IMR-90 (cell line): ENCODE measurements around the gene GNAT3. TPM values are rescaled to one million over a fixed set of nuclear protein-coding genes. Genes with fewer than 3 reads are reported as not detected.
A peak's percentile ranks its signal among the peaks of the same experiment; 100 is the strongest.

ENCODE experiments used
- ATAC-seq: fragments of 200-7000 bp; cut with Tn5 transposase; 2 replicates; pipeline ENCODE4 v1.9.1; 2020; ENCODE audit warnings: low read depth, mild to moderate bottlenecking, moderate library complexity
- BruUV-seq: library from RNA; stranded (reverse); fragments of 400-500 nt; replicated peaks from 2 replicates; lab custom pipeline; 2021; lab: Mats Ljungman, UMichigan
- CTCF ChIA-PET: fragments of 300-600 bp; formaldehyde crosslinking; extraction: SDS; loops from one replicate; lab custom pipeline; 2021; ENCODE audit warnings: antibody characterized with exemption; lab: Yijun Ruan, JAX
- POLR2A ChIA-PET: fragments of 300-600 bp; sonication (Branson Sonifier 250); formaldehyde crosslinking; loops from one replicate; lab custom pipeline; 2022; ENCODE audit warnings: antibody characterized with exemption; ENCODE audit not compliant: unreplicated experiment; lab: Charles Lee
- DNase-seq: peaks from one replicate; pipeline ENCODE4 v3.0.0; 2013
- H2AFZ ChIP-seq: replicated peaks from 2 replicates; pipeline ENCODE3; 2013; ENCODE audit warnings: low read length, mild to moderate bottlenecking; ENCODE audit not compliant: poor library complexity
- H2AK5ac ChIP-seq: 2 replicates; pipeline ENCODE4 v1.6.1; 2013; ENCODE audit warnings: low read depth, low read length, inconsistent platforms
- H2AK9ac ChIP-seq: replicated peaks from 2 replicates; pipeline ENCODE3; 2013; ENCODE audit warnings: mild to moderate bottlenecking, low read depth, low read length, moderate library complexity; ENCODE audit not compliant: poor library complexity
- H2BK120ac ChIP-seq: 2 replicates; pipeline ENCODE4 v1.6.1; 2013; ENCODE audit warnings: low read depth, low read length, inconsistent platforms
- H2BK15ac ChIP-seq: 3 replicates; pipeline ENCODE4 v1.6.1; 2013; ENCODE audit warnings: low read depth, low read length, inconsistent platforms
- H2BK20ac ChIP-seq: 2 replicates; pipeline ENCODE4 v1.6.1; 2013; ENCODE audit warnings: low read depth, mild to moderate bottlenecking, inconsistent platforms, low read length, moderate library complexity
- H2BK5ac ChIP-seq: 2 replicates; pipeline ENCODE4 v1.6.1; 2013; ENCODE audit warnings: mild to moderate bottlenecking, low read depth, low read length, inconsistent platforms; ENCODE audit not compliant: poor library complexity, severe bottlenecking
- H3K14ac ChIP-seq: replicated peaks from 2 replicates; pipeline ENCODE4 v1.6.1; 2013; ENCODE audit warnings: low read depth, low read length, inconsistent platforms
- H3K18ac ChIP-seq: 2 replicates; pipeline ENCODE4 v1.6.1; 2013; ENCODE audit warnings: low read depth, low read length, control low read depth
- H3K23ac ChIP-seq: 2 replicates; pipeline ENCODE4 v1.6.1; 2013; ENCODE audit warnings: low read depth, low read length, inconsistent platforms
- H3K27ac ChIP-seq: 2 replicates; pipeline ENCODE4 v1.5.1; 2013; ENCODE audit warnings: mild to moderate bottlenecking, control low read depth, low read length; ENCODE audit not compliant: insufficient read depth
- H3K27me3 ChIP-seq: 2 replicates; pipeline ENCODE4 v1.6.1; 2013; ENCODE audit warnings: low read length; ENCODE audit not compliant: control insufficient read depth, insufficient read depth
- H3K36me3 ChIP-seq: 2 replicates; pipeline ENCODE4 v1.6.1; 2013; ENCODE audit warnings: low read length, mixed read lengths; ENCODE audit not compliant: control insufficient read depth, insufficient read depth
- H3K4ac ChIP-seq: 2 replicates; pipeline ENCODE4 v1.6.1; 2013; ENCODE audit warnings: low read depth, low read length, inconsistent platforms
- H3K4me1 ChIP-seq: 2 replicates; pipeline ENCODE4 v1.6.1; 2013; ENCODE audit warnings: low read length, mixed read lengths; ENCODE audit not compliant: control insufficient read depth, insufficient read depth
- H3K4me2 ChIP-seq: 2 replicates; pipeline ENCODE4 v1.6.1; 2013; ENCODE audit warnings: low read depth, mild to moderate bottlenecking, control low read depth, low read length, moderate library complexity
- H3K4me3 ChIP-seq: 2 replicates; pipeline ENCODE4 v1.5.1; 2013; ENCODE audit warnings: low read depth, mild to moderate bottlenecking, control low read depth, low read length, moderate library complexity; ENCODE audit not compliant: insufficient read depth
- H3K56ac ChIP-seq: 2 replicates; pipeline ENCODE4 v1.6.1; 2013; ENCODE audit warnings: low read length, inconsistent platforms; ENCODE audit not compliant: insufficient read depth; ENCODE audit errors: extremely low read depth
- H3K79me1 ChIP-seq, 2 experiments: 2 replicates each; pipeline ENCODE4 v1.6.1; 2013; ENCODE audit warnings: low read length in 2 of 2, inconsistent platforms in 1 of 2, low read depth in 1 of 2
- H3K9ac ChIP-seq: 2 replicates; pipeline ENCODE4 v1.6.1; 2013; ENCODE audit warnings: low read depth, low read length, control low read depth
- H3K9me1 ChIP-seq: 2 replicates; pipeline ENCODE4 v1.6.1; 2013; ENCODE audit warnings: low read length, inconsistent platforms; ENCODE audit not compliant: insufficient read depth
- H3K9me3 ChIP-seq: 2 replicates; pipeline ENCODE4 v1.6.1; 2013; ENCODE audit warnings: low read length; ENCODE audit not compliant: control insufficient read depth, insufficient read depth
- H4K20me1 ChIP-seq: 2 replicates; pipeline ENCODE4 v1.6.1; 2013; ENCODE audit warnings: low read length, inconsistent platforms; ENCODE audit not compliant: insufficient read depth
- H4K5ac ChIP-seq: 2 replicates; pipeline ENCODE4 v1.6.1; 2013; ENCODE audit warnings: mild to moderate bottlenecking, low read depth, low read length, control low read depth
- H4K8ac ChIP-seq, 2 experiments: 2 replicates each; pipeline ENCODE4 v1.6.1; 2013; ENCODE audit warnings: low read depth in 2 of 2, low read length in 2 of 2, control low read depth in 1 of 2, inconsistent platforms in 1 of 2
- H4K91ac ChIP-seq: 2 replicates; pipeline ENCODE4 v1.6.1; 2013; ENCODE audit warnings: low read depth, low read length, inconsistent platforms; ENCODE audit not compliant: insufficient read depth
- BHLHE40 ChIP-seq: fragments of 150-350 bp; IDR thresholded peaks from 2 replicates; pipeline ENCODE4 v1.6.1; 2016; ENCODE audit warnings: mild to moderate bottlenecking, low read depth, low read length
- POLR2A ChIP-seq: IDR thresholded peaks from 2 replicates; pipeline ENCODE4 v1.6.1; 2012; ENCODE audit warnings: mild to moderate bottlenecking, low read depth, low read length
- RAD21 ChIP-seq: IDR thresholded peaks from 2 replicates; pipeline ENCODE4 v1.6.1; 2012; ENCODE audit warnings: low read length, improper control_type of control experiment
- RFX5 ChIP-seq: IDR thresholded peaks from 2 replicates; pipeline ENCODE4 v1.8.0; 2012; ENCODE audit warnings: low read depth, mild to moderate bottlenecking, low read length, moderate library complexity
- WGBS, 2 experiments: methylation state at CpG; one replicate each; pipeline versions ENCODE4 v1.1.5 to v1.1.7; 2013; ENCODE audit warnings: missing lambda C conversion rate in 2 of 2; ENCODE audit not compliant: insufficient read length in 1 of 2; ENCODE audit errors: extremely low coverage in 2 of 2; 5-methylcytosine and 5-hydroxymethylcytosine counted together
- dilution Hi-C: fragments of 300-500 bp; cut with HindIII; formaldehyde crosslinking; loops from one replicate; pipeline ENCODE4 v1.14.3; 2018; ENCODE audit warnings: low sequenced_read_pairs; ENCODE audit not compliant: unreplicated experiment
- in situ Hi-C: fragments of 300-500 bp; cut with MboI; formaldehyde crosslinking; loops from 3 replicates; pipeline ENCODE4 v1.14.3; 2019; ENCODE audit warnings: low sequenced_read_pairs, inconsistent platforms, mixed read lengths
- intact Hi-C: fragments of 100-400 bp; cut with micrococcal nuclease; formaldehyde crosslinking; loops from 2 replicates; pipeline ENCODE4 v1.10.0; 2022
- polyA plus RNA-seq, 3 experiments: library from polyadenylated mRNA; depleted of rRNA; stranded (reverse); fragments of >200 nt; gene quantifications; 2 replicates each; pipeline ENCODE4 v1.2.3, GENCODE V29; 2012; ENCODE audit warnings: low replicate concordance in 1 of 3
- total RNA-seq: library from RNA; depleted of rRNA; stranded (reverse); fragments of >200 nt; gene quantifications from 2 replicates; pipeline ENCODE4 v1.2.3, GENCODE V29; 2012
- TF ChIP-seq, protein P1 (sequence below): fragments of 150-350 bp; IDR thresholded peaks from 2 replicates; pipeline ENCODE4 v1.6.1; 2016; ENCODE audit warnings: low read depth, mild to moderate bottlenecking, low read length, moderate library complexity, borderline replicate concordance

GNAT3 gene
- total and polyA plus RNA-seq, 2 of the 4 experiments (the other 2 are of a cell fraction) = not detected

DNA sequence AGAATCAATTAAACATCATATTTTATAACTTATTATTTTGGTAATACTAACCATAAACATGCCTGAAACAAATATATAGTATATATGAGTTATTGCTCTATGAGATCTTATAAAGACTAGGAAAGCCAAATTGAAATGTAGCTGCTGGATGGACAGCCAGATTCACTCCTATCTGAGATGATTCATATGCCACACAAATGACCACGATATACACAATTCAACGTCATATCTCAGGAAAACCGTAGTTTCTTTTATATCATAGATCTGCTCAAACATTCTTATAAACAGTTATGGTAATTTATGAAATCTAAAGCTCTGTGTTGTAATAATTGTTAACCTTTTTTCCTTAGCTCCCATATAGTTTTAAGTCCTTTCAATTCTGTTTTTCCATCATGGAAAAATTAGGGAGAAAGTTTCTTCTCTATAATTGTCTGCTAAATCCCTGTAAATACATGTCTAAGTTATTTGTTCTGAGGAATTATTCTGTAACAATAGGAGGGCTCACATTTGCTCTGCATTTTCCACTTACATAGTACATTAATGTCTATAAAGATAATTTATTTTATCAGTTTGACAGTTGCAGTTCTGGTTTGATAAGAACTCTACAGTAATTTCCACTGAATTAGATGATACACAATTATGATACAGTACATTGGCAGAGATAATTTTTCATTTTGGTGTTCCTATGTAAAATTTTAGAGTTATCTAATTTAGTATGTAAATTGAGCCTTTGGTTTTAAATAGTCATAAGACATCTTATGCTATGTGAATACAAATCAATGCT is 42.7 kb downstream of the GNAT3 start:
- Histone ChIP-seq H3K18ac (no peak overlapping the region), H4K8ac (no peak overlapping the region; a peak in 1 of 4 replicates), H3K9me3 (no peaks in the 10 kb centered on the region), H3K4me2 (no peak overlapping the region), H3K4me3 (no peak overlapping the region), H3K79me1 (no peaks in the 10 kb centered on the region), H3K4ac (no peak overlapping the region), H2BK15ac (no peak overlapping the region), H2BK120ac (no peak overlapping the region), H3K27me3 (no peaks in the 10 kb centered on the region), H3K36me3 (no peaks in the 10 kb centered on the region), H3K14ac (no peak overlapping the region), H3K9ac (no peak overlapping the region), H3K56ac (no peak overlapping the region), H2BK5ac (peak overlapping the region; percentile 30), H4K91ac (no peak overlapping the region), H2BK20ac (no peak overlapping the region), H2AK9ac (no peak overlapping the region), H2AK5ac (no peak overlapping the region), H4K5ac (no peak overlapping the region), H2AFZ (no peak overlapping the region), H3K9me1 (0 out of 2 replicates have a peak, but pooled peaks cover 4% of the 10 kb centered on the region), H3K27ac (no peak overlapping the region), H3K4me1 (peaks cover 11% of the 10 kb centered on the region; the same call in 1 of the 2 replicates), H3K23ac (no peak overlapping the region), H4K20me1 (no peaks in the 10 kb centered on the region)
- intact Hi-C loops (no loop called here), dilution Hi-C loops (no loop called here), in situ Hi-C loops (no loop called here)
- DNase-seq (peak; percentile 76), ATAC-seq (peak; percentile 34; the same call in 1 of the 2 replicates)
- WGBS, 2 experiments = no CpG with 5 or more reads among the region's 3 CpGs
- BruUV-seq = no TSS peak
- ChIA-PET POLR2A (no interaction called here), CTCF (interaction anchor here (0.6 to 1.4 kb wide), 3 partner anchors 10 to 1714 kb away, joined by 3 to 8 read pairs (median 3); no protein-coding TSS in a partner anchor)
- TF ChIP-seq RAD21 (no peak), BHLHE40 (no peak), POLR2A (no peak), RFX5 (no peak)
- TF ChIP-seq, protein P1, sequence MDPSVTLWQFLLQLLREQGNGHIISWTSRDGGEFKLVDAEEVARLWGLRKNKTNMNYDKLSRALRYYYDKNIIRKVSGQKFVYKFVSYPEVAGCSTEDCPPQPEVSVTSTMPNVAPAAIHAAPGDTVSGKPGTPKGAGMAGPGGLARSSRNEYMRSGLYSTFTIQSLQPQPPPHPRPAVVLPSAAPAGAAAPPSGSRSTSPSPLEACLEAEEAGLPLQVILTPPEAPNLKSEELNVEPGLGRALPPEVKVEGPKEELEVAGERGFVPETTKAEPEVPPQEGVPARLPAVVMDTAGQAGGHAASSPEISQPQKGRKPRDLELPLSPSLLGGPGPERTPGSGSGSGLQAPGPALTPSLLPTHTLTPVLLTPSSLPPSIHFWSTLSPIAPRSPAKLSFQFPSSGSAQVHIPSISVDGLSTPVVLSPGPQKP = no peak
